Upper lobe of left lung (tissue), 4 donors: ENCODE measurements around the gene FAF1.

Source experiments
- EP300 ChIP-seq, 4 donors: sonication (generic); formaldehyde crosslinking; IDR thresholded peaks; one replicate each; pipeline ENCODE4 v1.5.1; 2017; ENCODE audit warnings: antibody characterized with exemption in 4 of 4, control low read depth in 2 of 4
- POLR2A ChIP-seq, 4 donors: fragments of 450-650 bp; IDR thresholded peaks; one replicate each; pipeline ENCODE4 v1.5.1; 2016 to 2017; ENCODE audit warnings: antibody characterized with exemption in 4 of 4, mild to moderate bottlenecking in 2 of 4
- POLR2AphosphoS5 ChIP-seq, 2 donors: sonication (generic); formaldehyde crosslinking; IDR thresholded peaks; one replicate each; pipeline ENCODE4 v1.5.1; 2017; ENCODE audit warnings: antibody characterized with exemption in 2 of 2
- TF ChIP-seq, protein P1 (sequence below), 6 experiments: fragments of 450-650 bp in 4 of 6; fragments of 200-600 bp in 2 of 6; sonication (generic) in 2 of 6; IDR thresholded peaks; one replicate each; pipeline ENCODE4 v1.5.1; 2016 to 2019; ENCODE audit warnings: antibody characterized with exemption in 6 of 6

DNA sequence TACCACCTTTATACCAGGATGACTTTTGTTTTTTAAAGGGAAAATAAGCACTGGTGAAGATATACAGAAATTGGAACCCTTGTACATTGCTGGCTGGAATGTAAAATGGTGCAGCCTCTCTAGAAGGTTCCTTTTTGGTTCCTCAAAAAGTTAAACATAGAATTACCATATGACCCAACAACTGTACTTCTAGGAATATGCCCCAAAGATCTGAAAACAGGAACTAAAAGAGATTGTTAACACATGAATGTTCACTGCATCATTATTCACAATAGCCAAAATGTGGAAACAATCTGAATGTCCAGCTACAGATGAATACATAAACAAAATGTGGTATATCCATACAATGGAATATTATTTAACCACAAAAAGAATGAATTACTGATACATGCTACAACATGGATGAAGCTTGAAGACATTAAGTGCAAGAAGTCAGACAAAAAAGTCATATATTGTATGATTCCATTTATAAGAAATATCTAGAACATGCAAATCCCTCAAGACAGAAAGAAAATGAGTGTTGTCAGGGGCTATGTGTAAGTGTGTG is 452.0 kb downstream of the FAF1 start:
- TF ChIP-seq POLR2A (IDR thresholded peaks at IDR 0.05) (no peak), EP300 (IDR thresholded peaks at IDR 0.05) (no peak), POLR2AphosphoS5 (IDR thresholded peaks at IDR 0.05) (no peak)
- TF ChIP-seq, protein P1, sequence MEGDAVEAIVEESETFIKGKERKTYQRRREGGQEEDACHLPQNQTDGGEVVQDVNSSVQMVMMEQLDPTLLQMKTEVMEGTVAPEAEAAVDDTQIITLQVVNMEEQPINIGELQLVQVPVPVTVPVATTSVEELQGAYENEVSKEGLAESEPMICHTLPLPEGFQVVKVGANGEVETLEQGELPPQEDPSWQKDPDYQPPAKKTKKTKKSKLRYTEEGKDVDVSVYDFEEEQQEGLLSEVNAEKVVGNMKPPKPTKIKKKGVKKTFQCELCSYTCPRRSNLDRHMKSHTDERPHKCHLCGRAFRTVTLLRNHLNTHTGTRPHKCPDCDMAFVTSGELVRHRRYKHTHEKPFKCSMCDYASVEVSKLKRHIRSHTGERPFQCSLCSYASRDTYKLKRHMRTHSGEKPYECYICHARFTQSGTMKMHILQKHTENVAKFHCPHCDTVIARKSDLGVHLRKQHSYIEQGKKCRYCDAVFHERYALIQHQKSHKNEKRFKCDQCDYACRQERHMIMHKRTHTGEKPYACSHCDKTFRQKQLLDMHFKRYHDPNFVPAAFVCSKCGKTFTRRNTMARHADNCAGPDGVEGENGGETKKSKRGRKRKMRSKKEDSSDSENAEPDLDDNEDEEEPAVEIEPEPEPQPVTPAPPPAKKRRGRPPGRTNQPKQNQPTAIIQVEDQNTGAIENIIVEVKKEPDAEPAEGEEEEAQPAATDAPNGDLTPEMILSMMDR (IDR thresholded peaks at IDR 0.05), result no peak
